NK-92 (cell line): ENCODE measurements around the gene RELA.
"Not testable (repeated sequence)": the region's sequence is repeated elsewhere in the genome, so short reads cannot be mapped to it uniquely, and the experiment has no call there.

ENCODE experiments used
- DNase-seq: peaks from one replicate; lab custom pipeline; 2025; ENCODE audit not compliant: unreplicated experiment; lab: John Stamatoyannopoulos, UW

RELA gene

DNA sequence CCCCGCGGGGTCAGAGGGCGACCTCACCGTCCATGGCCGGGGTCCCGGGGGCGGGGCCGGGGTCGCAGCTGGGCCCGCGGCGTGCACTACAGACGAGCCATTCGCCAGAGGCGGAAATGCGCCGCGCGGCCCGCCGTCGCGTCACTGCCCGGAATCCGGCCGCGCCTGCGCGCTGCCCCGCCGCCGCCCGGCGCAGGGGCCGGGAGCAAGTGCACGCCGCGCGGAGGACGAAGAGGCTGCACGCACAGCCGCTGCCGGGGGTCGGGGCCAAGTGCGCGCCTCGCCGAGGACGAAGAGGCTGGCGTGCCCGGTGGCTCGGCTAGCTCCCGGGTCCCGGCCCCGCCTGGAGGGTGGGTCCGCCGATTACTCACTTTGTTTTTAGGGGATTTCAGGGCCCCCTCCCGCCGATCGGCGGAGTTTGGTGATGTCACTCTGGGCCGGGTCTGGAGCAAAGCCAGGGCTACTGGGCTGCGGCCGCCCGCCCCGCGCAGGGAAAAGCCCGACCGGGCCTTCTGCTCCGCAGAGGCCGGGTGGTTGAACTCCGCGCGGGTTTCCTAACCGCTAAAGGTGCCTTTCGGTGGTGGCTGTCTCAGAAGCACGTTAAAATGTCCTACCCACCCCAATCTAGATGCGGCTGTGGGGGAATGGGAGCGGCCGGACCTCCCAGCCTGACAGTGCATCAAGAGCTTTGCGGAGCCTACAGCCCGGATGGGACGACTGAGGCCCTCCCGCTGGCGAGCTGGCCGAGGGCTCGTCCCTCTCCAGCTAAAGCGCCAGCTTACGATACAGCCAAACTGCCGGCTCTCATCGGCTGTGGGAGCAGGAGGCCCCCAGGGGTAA, at the start of gene RELA:
Gene RELA, minus strand, starts transcription at position 118 of the 840 bp plus-strand sequence. Its CDS starts 84 bp downstream, at position 34.
- DNase-seq: no peak

DNA sequence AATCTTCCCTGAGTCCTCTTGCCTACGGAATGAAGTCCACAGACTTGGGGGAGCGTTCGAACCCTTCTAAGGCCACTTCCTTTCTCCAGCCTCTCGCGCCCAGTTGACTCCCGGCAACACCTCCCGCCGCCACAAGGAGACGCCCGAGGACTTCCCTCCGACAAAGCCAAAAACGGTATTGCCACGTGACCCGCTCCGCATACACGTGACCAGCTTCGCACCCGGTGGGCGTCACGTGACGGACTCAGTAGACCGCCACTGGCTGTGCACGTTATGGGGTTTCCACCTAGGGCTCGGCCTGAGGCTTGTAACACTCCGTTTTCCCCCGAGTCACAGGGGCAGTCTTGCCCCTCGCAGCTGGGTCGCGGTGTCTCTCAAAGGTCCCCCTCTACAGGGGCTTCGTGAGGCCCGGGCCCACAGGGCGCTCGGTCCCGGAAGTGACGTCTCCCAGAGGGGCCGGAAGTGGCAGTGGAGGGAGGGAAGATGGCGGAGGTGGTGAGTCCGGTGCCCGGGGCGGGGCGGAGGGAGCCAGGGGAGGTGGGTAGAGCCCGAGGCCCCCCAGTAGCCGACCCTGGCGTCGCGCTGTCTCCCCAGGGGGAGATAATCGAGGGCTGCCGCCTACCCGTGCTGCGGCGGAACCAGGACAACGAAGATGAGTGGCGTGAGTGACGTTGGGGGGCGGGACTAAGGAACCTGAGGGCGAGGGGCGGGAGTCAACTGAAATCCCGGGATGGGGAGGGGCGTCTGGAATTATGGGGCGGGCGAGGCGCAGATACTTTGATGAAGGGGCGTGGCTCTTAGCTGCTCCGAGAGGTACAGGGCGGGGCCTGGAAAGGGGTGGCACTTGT, 49.3 kb upstream of the RELA start, which contains the start of gene KAT5:
Gene KAT5, plus strand, starts transcription at position 468 of the 848 bp plus-strand sequence. Its CDS starts 16 bp downstream, at position 484.
- peak; percentile 80 for DNase-seq

DNA sequence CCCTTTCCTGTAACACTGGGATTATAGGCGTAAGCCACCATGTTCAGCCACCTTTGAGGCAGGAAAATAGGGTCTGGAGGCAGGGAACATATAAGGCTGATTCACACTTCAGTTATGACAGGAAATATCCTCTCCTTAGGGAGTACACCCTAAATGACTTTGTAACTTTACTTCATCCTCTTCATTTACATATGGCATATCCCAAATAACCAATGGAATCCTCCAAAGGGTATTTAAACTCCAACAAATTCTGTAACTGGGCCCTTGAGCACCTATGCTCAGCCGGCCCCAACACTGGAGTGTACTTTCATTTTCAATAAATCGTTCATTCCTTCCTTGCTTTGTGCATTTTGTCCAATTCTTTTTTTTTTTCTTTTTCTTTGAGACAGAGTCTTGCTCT, 47.7 kb upstream of the RELA start:
- no peak for DNase-seq

- no peak for DNase-seq
These were observed 46.9 kb upstream of the RELA start for GRCh38 chr11:65709661-65710060.

DNA sequence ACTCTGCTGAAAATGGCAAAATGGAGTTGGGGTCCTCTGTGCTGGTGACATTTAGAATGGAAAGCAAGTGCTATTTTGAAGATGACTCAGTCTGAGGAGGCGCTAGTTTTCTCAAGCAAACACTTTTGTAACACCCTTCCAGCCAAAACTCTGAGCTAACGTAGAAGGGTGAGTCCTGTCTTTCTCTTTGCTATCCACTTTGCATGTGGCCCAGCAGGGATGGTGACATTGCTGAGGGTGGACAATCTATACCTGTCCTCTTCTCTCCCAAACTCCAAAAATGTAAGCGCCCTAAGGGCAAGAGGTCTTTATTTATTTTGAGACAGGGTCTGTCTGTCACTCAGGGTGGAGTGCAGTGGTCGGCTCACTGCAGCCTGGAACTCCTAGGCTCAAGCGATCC, 45.7 kb upstream of the RELA start:
- no peak for DNase-seq

GRCh38 chr11:65707002-65707401, 44.3 kb upstream of the RELA start:
- DNase-seq: not testable (repeated sequence)

- DNase-seq: not testable (repeated sequence)
These were observed 43.6 kb upstream of the RELA start for GRCh38 chr11:65706303-65706763.

- no peak for DNase-seq
These were observed 41.1 kb upstream of the RELA start for GRCh38 chr11:65703846-65704245.

- no peak for DNase-seq
These were observed 39.0 kb upstream of the RELA start for GRCh38 chr11:65701686-65702085.

DNA sequence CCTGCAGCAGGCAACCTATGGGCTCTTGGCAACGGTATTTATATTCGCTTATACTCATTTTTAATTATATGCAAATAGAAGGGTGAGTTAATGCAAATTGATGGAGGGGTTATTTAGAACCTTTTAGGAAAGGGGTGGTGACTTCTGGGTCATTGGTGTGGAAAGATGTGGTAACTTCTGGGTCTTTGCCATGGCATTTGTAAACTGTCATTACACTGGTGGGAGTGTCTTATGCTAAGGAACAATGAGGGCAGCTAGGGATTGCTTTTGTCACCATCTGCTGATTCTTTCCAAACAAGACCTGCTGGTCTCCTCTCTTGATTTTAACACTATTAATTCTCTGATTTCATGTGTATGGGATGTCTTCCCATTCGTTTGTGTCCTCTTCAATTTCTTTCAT, 37.7 kb upstream of the RELA start:
- DNase-seq: no peak

DNA sequence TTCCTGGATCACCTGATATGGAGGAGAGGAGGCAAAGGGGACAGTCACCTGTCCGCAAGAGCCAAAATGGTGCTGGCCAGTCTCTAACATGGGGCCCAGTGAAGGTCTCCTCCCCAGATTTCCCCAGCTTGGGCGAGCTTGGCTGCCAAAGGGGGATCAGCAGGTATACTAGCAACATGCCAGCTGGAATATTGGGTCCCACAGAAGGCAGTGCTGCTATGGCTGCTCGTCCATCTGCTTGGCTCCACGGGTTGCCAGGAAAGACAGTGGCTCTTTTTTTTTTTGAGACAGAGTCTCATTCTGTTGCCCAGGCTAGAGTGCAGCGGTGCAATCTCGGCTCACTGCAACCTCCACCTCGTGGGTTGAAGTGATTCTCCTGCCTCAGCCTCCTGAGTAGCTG, 36.6 kb upstream of the RELA start:
- no peak for DNase-seq

DNA sequence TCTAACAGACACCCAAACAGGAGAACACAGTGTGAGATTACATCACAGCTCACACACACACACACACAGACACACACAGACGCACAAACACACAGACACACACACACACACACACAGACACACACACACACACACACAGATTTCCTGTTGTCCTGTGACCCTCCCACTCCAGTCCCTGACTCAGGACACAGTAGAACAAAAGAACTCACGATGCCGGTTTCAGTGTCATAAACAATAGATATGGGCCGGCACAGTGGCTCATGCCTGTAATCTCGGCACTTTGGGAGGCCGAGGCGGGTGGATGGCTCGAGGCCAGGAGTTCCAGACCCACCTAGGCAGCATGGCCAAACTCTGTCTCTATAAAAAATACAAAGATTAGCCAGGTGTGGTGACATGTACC, 35.5 kb upstream of the RELA start:
- no peak for DNase-seq

DNA sequence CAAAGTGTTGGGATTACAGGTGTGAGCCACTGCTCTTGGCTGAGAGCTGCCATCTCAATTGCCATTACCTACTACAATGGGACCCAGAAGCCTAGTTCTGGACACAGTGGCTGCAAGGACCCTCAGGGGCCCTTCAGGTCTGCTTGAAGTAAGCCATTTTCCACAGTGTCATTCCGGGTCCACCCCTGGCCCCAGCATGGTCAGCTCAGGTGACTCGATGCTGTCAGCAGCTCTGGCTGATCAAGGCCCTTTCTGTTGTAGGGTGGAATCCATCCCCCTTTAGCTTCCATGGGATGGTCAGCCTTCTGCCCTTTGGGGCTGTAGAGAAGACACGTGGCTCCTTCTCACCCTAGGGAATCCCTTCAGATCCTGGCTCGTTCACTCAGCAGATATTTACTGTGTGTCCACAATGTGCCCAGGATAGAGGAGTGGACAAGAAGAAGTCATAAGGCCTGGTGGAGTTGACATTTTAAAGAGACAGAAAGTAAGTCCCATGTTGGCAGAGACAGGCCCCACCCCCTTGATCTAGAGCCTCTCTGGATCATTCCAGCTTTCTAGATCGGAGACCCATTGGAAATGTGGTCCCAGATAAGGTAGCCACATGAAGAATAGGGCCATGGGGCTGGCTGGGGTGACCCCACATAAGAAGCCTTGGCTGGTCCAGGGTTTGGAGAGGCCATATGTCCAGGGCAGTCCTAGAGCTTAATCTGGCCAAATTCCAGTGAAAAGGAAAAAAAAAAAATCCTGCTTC, 34.3 kb upstream of the RELA start:
- DNase-seq: no peak

- DNase-seq: no peak
These were observed 32.9 kb upstream of the RELA start for GRCh38 chr11:65695459-65696241.

- DNase-seq: no peak
These were observed 29.7 kb upstream of the RELA start for GRCh38 chr11:65692367-65692766.

DNA sequence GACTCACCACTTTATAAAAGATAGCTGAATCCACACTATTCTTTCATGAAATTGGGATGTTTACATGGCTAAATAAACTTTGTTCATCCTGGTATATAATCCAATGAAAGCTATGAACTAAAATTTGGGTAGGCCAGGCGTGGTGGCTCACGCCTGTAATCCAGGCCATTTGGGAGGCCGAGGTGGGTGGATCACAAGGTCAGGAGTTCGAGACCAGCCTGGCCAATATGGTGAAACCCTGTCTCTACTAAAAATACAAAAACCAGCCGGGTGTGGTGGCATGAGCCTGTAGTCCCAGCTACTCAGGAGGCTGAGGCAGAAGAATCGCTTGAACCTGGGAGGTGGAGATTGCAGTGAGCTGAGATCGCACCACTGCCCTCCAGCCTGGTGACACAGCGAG, 29.1 kb upstream of the RELA start:
- not testable (repeated sequence) for DNase-seq

GRCh38 chr11:65685981-65686380, 23.3 kb upstream of the RELA start:
- no peak for DNase-seq

DNA sequence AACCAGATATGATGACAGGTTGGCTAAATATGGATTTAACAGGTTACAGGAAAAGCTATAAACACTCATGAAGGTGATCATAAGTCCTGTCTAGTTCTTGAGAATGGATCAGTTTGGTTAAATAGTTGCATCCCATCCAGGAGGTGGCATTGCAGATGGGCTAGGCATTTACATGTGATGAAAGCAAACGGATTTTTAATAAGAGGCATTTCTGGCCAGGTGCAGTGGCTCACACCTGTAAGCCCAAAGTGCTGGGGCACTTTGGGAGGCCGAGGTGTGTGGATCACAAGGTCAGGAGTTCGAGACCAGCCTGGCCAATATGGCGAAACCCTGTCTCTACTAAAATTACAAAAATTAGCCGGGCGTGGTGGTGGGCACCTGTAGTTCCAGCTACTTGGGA, 20.8 kb upstream of the RELA start:
- DNase-seq: not testable (repeated sequence)

GRCh38 chr11:65680192-65680743, 17.6 kb upstream of the RELA start:
- DNase-seq: no peak

- no peak for DNase-seq
These were observed 10.3 kb upstream of the RELA start for GRCh38 chr11:65672982-65673381.
